Measurements from ENCODE around the gene CAPN5. TPM values are rescaled to one million over a fixed set of nuclear protein-coding genes. Genes with fewer than 3 reads are reported as not detected.

The CAPN5 gene
- 26.6 and 31.7 TPM in 2 replicates for total RNA-seq

GRCh38 chr11:77066229-77067042 lies at the start of gene CAPN5:
Gene CAPN5 (plus strand): TSS chr11:77066971. CDS start chr11:77084887, 17,916 bp downstream.

GRCh38 chr11:77102246-77103210 lies 35.8 kb downstream of the CAPN5 start, which contains the start of gene OMP:
Gene OMP (plus strand): TSS chr11:77102840. CDS start chr11:77102840, 0 bp downstream.

GRCh38 chr11:77127920-77128691 lies 61.3 kb downstream of the CAPN5 start, which contains the start of gene MYO7A:
Gene MYO7A (plus strand): TSS chr11:77128246. CDS start chr11:77130635, 2,389 bp downstream.

Other genes starting within 250 kb of the CAPN5 start
- 5.7 and 12.7 TPM in 2 replicates for gene ACER3, start 206.1 kb upstream of the CAPN5 start, total RNA-seq
- gene B3GNT6, start 32.6 kb upstream of the CAPN5 start, total RNA-seq, result not detected in 2 replicates
- not detected in 2 replicates for gene OMP, start 35.9 kb downstream of the CAPN5 start, total RNA-seq
- gene MYO7A, start 61.3 kb downstream of the CAPN5 start, total RNA-seq, result 0.24 and 0.56 TPM in 2 replicates
- not detected in 2 replicates for gene GDPD4, start 234.7 kb downstream of the CAPN5 start, total RNA-seq